Peyer's patch (tissue), 4 donors: Measurements from ENCODE around the gene NKD2. TPM values are rescaled to one million over a fixed set of nuclear protein-coding genes. Genes with fewer than 3 reads are reported as not detected.

Source experiments
- DNase-seq, 3 donors: peaks; one replicate each; pipeline ENCODE4 v3.0.0-alpha.2; 2017 to 2019
- H3K27ac ChIP-seq, 4 donors: fragments of 200-600 bp; sonication (generic); one replicate each; pipeline ENCODE4 v1.5.1; 2016 to 2019
- H3K27me3 ChIP-seq, 2 donors: fragments of 200-600 bp; sonication (generic); one replicate each; pipeline ENCODE4 v1.5.1; 2019
- H3K36me3 ChIP-seq, 3 donors: fragments of 200-600 bp; sonication (generic); one replicate each; pipeline ENCODE4 v1.5.1; 2016 to 2019
- H3K4me1 ChIP-seq, 4 donors: fragments of 200-600 bp; sonication (generic); one replicate each; pipeline ENCODE4 v1.5.1; 2016 to 2019
- H3K4me3 ChIP-seq, 4 donors: fragments of 200-600 bp; sonication (generic); 1 replicate in 3 of 4; 2 replicates in 1 of 4; pipeline ENCODE4 v1.5.1; 2016 to 2019; ENCODE audit warnings: mild to moderate bottlenecking in 1 of 4
- H3K9me3 ChIP-seq, 4 donors: fragments of 200-600 bp; sonication (generic); one replicate each; pipeline ENCODE4 v1.5.1; 2016 to 2019; ENCODE audit warnings: mild to moderate bottlenecking in 1 of 4
- CTCF ChIP-seq, 6 experiments: fragments of 450-650 bp in 4 of 6; fragments of 200-600 bp in 2 of 6; sonication (generic) in 1 of 6; IDR thresholded peaks; one replicate each; pipeline ENCODE4 v1.5.1; 2017 to 2019; ENCODE audit warnings: antibody characterized with exemption in 6 of 6, mild to moderate bottlenecking in 3 of 6, moderate library complexity in 1 of 6
- POLR2A ChIP-seq, 2 donors: fragments of 450-650 bp; IDR thresholded peaks; one replicate each; pipeline ENCODE4 v1.5.1; 2017; ENCODE audit warnings: antibody characterized with exemption in 2 of 2, mild to moderate bottlenecking in 2 of 2, moderate library complexity in 2 of 2
- total RNA-seq, 4 donors: library from RNA; depleted of rRNA; stranded (reverse); fragments of >200 nt; gene quantifications; one replicate each; pipeline ENCODE4 v1.1.0, GENCODE V29; 2016

Gene NKD2
- total RNA-seq, 4 donors from 2014 or later = 1.9 to 9.9 (median 3.5) TPM

GRCh38 chr5:1044117-1044516, 35.5 kb downstream of the NKD2 start:
- no peak for DNase-seq
- H3K27me3 ChIP-seq = no peaks in the 10 kb centered on the region
- no peaks in the 10 kb centered on the region for H3K9me3 ChIP-seq
- no peak overlapping the region for H3K4me3 ChIP-seq
- TF ChIP-seq POLR2A (IDR thresholded peaks at IDR 0.05) = no peak
- no peaks in the 10 kb centered on the region for H3K36me3 ChIP-seq
- H3K4me1 ChIP-seq = no peaks in the 10 kb centered on the region
- no peak overlapping the region for H3K27ac ChIP-seq

GRCh38 chr5:1045960-1046560, 37.5 kb downstream of the NKD2 start:
- Histone ChIP-seq H3K9me3 (no peaks in the 10 kb centered on the region), H3K27me3 (no peaks in the 10 kb centered on the region), H3K36me3 (peaks cover 0 to 9% (median 0%) of the 10 kb centered on the region in 3 donors), H3K4me3 (no peak overlapping the region), H3K4me1 (no peaks in the 10 kb centered on the region), H3K27ac (no peak overlapping the region)
- TF ChIP-seq CTCF (IDR thresholded peaks at IDR 0.05) (no peak), POLR2A (IDR thresholded peaks at IDR 0.05) (no peak)
- no peak for DNase-seq

- peaks cover 0 to 23% (median 0%) of the 10 kb centered on the region in 3 donors for H3K36me3 ChIP-seq
- no peak for DNase-seq
- no peak for TF ChIP-seq CTCF (IDR thresholded peaks at IDR 0.05)
- H3K9me3 ChIP-seq = no peaks in the 10 kb centered on the region
- no peaks in the 10 kb centered on the region for H3K4me1 ChIP-seq
- H3K27ac ChIP-seq = no peak overlapping the region
- H3K27me3 ChIP-seq = no peaks in the 10 kb centered on the region
- H3K4me3 ChIP-seq = no peak overlapping the region
These were observed 38.8 kb downstream of the NKD2 start for GRCh38 chr5:1047332-1047965.

- DNase-seq = no peak
- H3K27me3 ChIP-seq = no peaks in the 10 kb centered on the region
- H3K4me1 ChIP-seq = no peaks in the 10 kb centered on the region
- TF ChIP-seq POLR2A (IDR thresholded peaks at IDR 0.05) = no peak
- TF ChIP-seq CTCF (IDR thresholded peaks at IDR 0.05) = no peak
- H3K36me3 ChIP-seq = peaks cover 0 to 31% (median 0%) of the 10 kb centered on the region in 3 donors
- H3K9me3 ChIP-seq = no peaks in the 10 kb centered on the region
- no peak overlapping the region for H3K4me3 ChIP-seq
- no peak overlapping the region for H3K27ac ChIP-seq
These were observed 39.6 kb downstream of the NKD2 start for GRCh38 chr5:1048162-1048721.

GRCh38 chr5:1048861-1049838, 40.5 kb downstream of the NKD2 start:
- DNase-seq = no peak
- H3K27ac ChIP-seq = no peak overlapping the region
- H3K36me3 ChIP-seq = peaks cover 0 to 39% (median 0%) of the 10 kb centered on the region in 3 donors
- TF ChIP-seq POLR2A (IDR thresholded peaks at IDR 0.05) = no peak
- no peak for TF ChIP-seq CTCF (IDR thresholded peaks at IDR 0.05)
- H3K4me1 ChIP-seq = no peaks in the 10 kb centered on the region
- no peaks in the 10 kb centered on the region for H3K9me3 ChIP-seq
- no peaks in the 10 kb centered on the region for H3K27me3 ChIP-seq
- H3K4me3 ChIP-seq = no peak overlapping the region
